Coronary artery (tissue), 2 donors: ENCODE data around the gene PHTF2.

Experiments
- DNase-seq: peaks from one replicate; pipeline ENCODE4 v3.0.0-alpha.2; 2017; ENCODE audit warnings: low spot score
- H3K27ac ChIP-seq, 2 donors: fragments of 200-600 bp; sonication (generic); one replicate each; pipeline ENCODE4 v1.5.1; 2016 to 2019
- H3K4me3 ChIP-seq: fragments of 200-600 bp; sonication (generic); 2 replicates; pipeline ENCODE4 v1.5.1; 2016; ENCODE audit warnings: mild to moderate bottlenecking, moderate library complexity
- TF ChIP-seq, protein P1 (sequence below): fragments of 200-600 bp; sonication (generic); IDR thresholded peaks from one replicate; pipeline ENCODE4 v1.5.1; 2019; ENCODE audit warnings: antibody characterized with exemption

Gene PHTF2

GRCh38 chr7:77799078-77799964, 748 bp downstream of the PHTF2 start:
- DNase-seq, result peak; percentile 78
- Histone ChIP-seq H3K4me3 (peak overlapping the region; percentile 94), H3K27ac (peak overlapping the region; percentile 84 to 96)
- TF ChIP-seq, protein P1, sequence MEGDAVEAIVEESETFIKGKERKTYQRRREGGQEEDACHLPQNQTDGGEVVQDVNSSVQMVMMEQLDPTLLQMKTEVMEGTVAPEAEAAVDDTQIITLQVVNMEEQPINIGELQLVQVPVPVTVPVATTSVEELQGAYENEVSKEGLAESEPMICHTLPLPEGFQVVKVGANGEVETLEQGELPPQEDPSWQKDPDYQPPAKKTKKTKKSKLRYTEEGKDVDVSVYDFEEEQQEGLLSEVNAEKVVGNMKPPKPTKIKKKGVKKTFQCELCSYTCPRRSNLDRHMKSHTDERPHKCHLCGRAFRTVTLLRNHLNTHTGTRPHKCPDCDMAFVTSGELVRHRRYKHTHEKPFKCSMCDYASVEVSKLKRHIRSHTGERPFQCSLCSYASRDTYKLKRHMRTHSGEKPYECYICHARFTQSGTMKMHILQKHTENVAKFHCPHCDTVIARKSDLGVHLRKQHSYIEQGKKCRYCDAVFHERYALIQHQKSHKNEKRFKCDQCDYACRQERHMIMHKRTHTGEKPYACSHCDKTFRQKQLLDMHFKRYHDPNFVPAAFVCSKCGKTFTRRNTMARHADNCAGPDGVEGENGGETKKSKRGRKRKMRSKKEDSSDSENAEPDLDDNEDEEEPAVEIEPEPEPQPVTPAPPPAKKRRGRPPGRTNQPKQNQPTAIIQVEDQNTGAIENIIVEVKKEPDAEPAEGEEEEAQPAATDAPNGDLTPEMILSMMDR, result no peak

DNA sequence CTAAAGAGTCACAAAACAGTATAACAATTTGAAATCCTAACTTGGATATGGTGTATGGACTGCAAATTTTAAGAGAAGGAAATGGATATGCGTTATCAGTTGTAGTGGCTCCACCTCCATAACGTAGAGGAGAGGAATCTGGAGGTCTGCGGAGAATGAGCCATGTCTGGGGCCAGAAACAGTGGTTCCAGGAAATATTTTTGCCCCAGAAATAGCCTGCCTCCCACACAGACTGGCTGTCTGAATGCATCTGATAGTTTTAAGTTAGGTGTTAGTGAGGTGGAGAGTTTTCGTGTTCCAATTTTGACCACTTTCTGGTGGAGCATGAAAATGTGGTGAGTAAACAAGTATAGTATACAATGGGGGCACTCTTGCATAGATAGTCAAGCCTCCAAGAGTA, 1.6 kb downstream of the PHTF2 start:
- Histone ChIP-seq H3K4me3 (peak overlapping the region; percentile 94), H3K27ac (peak overlapping the region; percentile 17 to 84)
- DNase-seq, result no peak
- TF ChIP-seq, protein P1, result no peak

GRCh38 chr7:77800730-77801129, 2.2 kb downstream of the PHTF2 start:
- no peak overlapping the region for H3K27ac ChIP-seq
- no peak for DNase-seq
- no peak overlapping the region for H3K4me3 ChIP-seq
- TF ChIP-seq, protein P1, result no peak

GRCh38 chr7:77802557-77803405, 4.2 kb downstream of the PHTF2 start:
- Histone ChIP-seq H3K4me3 (no peak overlapping the region), H3K27ac (no peak overlapping the region)
- TF ChIP-seq, protein P1, result no peak
- no peak for DNase-seq

- Histone ChIP-seq H3K4me3 (no peak overlapping the region), H3K27ac (no peak overlapping the region)
- no peak for DNase-seq
- TF ChIP-seq, protein P1, result no peak
Measured at GRCh38 chr7:77806425-77806824, 7.9 kb downstream of the PHTF2 start.

- Histone ChIP-seq H3K27ac (no peak overlapping the region), H3K4me3 (no peak overlapping the region)
- no peak for DNase-seq
- TF ChIP-seq, protein P1, result no peak
Measured at GRCh38 chr7:77808517-77808916, 9.9 kb downstream of the PHTF2 start.
